ENCODE data around the gene C17orf100.
A peak's percentile ranks its signal among the peaks of the same experiment; 100 is the strongest.

The C17orf100 gene

DNA sequence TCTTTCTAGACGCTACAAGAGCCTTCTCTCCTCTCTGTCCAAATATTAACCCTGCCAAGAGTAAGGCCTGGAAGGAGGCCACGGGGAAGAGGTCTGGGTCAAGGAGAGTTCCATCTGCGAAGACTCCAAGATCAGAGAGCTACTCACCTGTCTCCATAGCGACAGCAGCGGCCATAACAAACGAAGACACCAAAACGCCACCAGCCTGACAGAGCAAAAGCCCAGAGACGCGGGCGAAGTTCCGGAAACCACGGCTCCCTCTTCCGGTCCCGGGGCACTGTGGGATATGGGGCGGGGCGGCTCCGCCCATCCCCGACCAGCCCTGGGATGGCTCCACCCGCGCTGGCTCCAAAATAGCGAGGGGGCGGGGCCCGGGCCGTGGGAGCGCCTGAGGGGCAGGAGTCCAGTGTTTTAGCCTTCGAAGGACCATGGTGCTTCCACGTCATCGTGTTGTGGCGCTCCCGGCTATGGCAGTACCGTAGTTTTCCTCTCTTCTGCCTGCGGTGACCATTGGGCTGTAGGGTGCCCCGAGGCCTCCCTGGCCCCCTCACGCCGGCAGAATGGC is at the start of gene C17orf100, which contains the start of gene MED31:
Gene C17orf100, plus strand, starts transcription at position 409 of the 565 bp plus-strand sequence. Its CDS starts 152 bp downstream, at position 561.
Gene MED31, minus strand, starts transcription at position 252 of the 565 bp plus-strand sequence. Its CDS starts 77 bp downstream, at position 175.
- no peaks in the 10 kb centered on the region for H3K9me3 ChIP-seq (ENCODE audit: control insufficient read depth in 1 of 2, low read length in 2 of 2)
- H3K36me3 ChIP-seq (ENCODE audit: control insufficient read depth in 1 of 2, insufficient read depth in 2 of 2, low read length in 2 of 2), result peaks cover 17 to 24% of the 10 kb centered on the region in 2 donors
- peak within 1 kb of the TSS; percentile 96 for H3K27ac ChIP-seq (ENCODE audit: low read length)
- H3K4me3 ChIP-seq (ENCODE audit: low read depth in 1 of 2, low read length in 2 of 2), result peak within 1 kb of the TSS; percentile 84 to 99
- H3K27me3 ChIP-seq (ENCODE audit: low read depth, low read length), result peaks cover 13% of the 10 kb centered on the region
- peaks cover 13 to 37% of the 10 kb centered on the region in 2 donors for H3K4me1 ChIP-seq (ENCODE audit: control insufficient read depth in 1 of 2, insufficient read depth in 2 of 2, low read length in 2 of 2)

DNA sequence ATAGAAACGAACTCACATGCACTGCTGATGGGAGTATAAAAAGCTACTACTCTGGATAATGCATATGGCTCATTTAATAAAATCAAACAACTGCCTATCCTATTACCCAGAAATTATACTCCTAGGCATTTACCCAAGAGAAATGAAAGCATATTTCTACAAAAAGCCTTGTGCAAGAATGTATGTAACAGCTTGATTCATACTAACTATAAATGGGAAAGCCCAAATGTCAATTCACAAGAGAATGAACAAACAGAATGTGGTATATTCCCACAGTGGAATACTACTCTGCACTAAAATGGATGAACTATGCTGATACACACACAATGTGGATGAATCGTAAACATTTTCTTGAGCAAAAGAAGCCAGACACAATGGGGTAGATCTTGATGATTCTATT is 49.4 kb upstream of the C17orf100 start:
- Histone ChIP-seq H3K4me3 (ENCODE audit: low read depth in 1 of 2, low read length in 2 of 2) (no peak overlapping the region), H3K9me3 (ENCODE audit: control insufficient read depth in 1 of 2, low read length in 2 of 2) (no peaks in the 10 kb centered on the region), H3K36me3 (ENCODE audit: control insufficient read depth in 1 of 2, insufficient read depth in 2 of 2, low read length in 2 of 2) (peaks cover 31 to 40% of the 10 kb centered on the region in 2 donors), H3K27ac (ENCODE audit: low read length) (no peak overlapping the region), H3K27me3 (ENCODE audit: low read depth, low read length) (no peaks in the 10 kb centered on the region), H3K4me1 (ENCODE audit: control insufficient read depth in 1 of 2, insufficient read depth in 2 of 2, low read length in 2 of 2) (peaks cover 6 to 13% of the 10 kb centered on the region in 2 donors)

DNA sequence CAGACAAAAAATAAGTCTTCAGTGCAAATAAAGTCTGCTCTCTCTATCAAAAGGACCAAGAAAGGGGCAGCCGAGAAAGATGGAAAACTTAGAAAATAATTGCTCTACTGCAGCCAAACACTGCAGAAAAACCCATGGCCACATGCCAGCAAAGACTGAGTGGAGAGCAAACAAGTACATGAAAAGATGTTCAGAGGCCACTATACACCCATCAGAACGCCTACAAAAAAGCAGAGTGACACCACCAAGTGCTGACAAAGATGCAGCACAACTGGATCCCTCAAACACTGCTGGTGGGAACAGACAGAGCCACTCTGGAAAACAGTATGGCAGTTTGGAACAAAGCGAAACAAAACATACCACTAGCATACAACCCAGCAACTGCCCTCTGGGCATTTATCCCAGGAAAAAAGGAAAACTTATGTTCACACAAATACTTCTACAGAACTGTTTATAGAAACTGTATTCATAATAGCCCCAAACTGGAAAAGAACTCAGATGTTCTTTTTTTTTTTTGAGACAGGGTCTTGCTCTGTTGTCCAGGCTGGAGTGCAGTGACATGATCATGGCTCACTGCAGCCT is 47.7 kb upstream of the C17orf100 start:
- peaks cover 2 to 13% of the 10 kb centered on the region in 2 donors for H3K4me1 ChIP-seq (ENCODE audit: control insufficient read depth in 1 of 2, insufficient read depth in 2 of 2, low read length in 2 of 2)
- peaks cover 45 to 49% of the 10 kb centered on the region in 2 donors for H3K36me3 ChIP-seq (ENCODE audit: control insufficient read depth in 1 of 2, insufficient read depth in 2 of 2, low read length in 2 of 2)
- no peak overlapping the region for H3K4me3 ChIP-seq (ENCODE audit: low read depth in 1 of 2, low read length in 2 of 2)
- no peaks in the 10 kb centered on the region for H3K27me3 ChIP-seq (ENCODE audit: low read depth, low read length)
- H3K9me3 ChIP-seq (ENCODE audit: control insufficient read depth in 1 of 2, low read length in 2 of 2), result no peaks in the 10 kb centered on the region
- no peak overlapping the region for H3K27ac ChIP-seq (ENCODE audit: low read length)

DNA sequence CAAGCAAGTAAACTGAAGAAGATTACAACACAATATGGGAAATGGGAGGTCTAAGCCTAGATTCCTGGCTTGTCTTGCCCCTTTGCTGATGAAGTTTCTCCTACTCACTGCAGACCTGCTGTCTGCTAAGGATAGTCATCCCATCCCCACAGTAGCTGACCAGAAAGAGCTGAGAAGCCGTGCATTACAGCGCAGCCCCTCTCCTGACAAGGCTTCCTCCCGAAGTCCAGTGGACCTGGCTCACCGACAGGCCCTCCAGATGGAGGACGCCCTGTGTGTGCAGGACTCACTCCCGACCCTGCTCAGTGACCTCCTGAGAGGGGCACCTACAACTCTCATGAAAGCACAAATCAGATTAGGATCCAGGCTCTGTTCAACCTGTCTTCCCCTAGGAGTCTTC is 46.4 kb upstream of the C17orf100 start:
- no peak overlapping the region for H3K4me3 ChIP-seq (ENCODE audit: low read depth in 1 of 2, low read length in 2 of 2)
- peaks cover 0 to 4% of the 10 kb centered on the region in 2 donors for H3K4me1 ChIP-seq (ENCODE audit: control insufficient read depth in 1 of 2, insufficient read depth in 2 of 2, low read length in 2 of 2)
- peaks cover 44 to 50% of the 10 kb centered on the region in 2 donors for H3K36me3 ChIP-seq (ENCODE audit: control insufficient read depth in 1 of 2, insufficient read depth in 2 of 2, low read length in 2 of 2)
- H3K9me3 ChIP-seq (ENCODE audit: control insufficient read depth in 1 of 2, low read length in 2 of 2), result no peaks in the 10 kb centered on the region
- no peak overlapping the region for H3K27ac ChIP-seq (ENCODE audit: low read length)
- no peaks in the 10 kb centered on the region for H3K27me3 ChIP-seq (ENCODE audit: low read depth, low read length)

GRCh38 chr17:6608321-6608720 is 43.2 kb upstream of the C17orf100 start:
- no peak overlapping the region for H3K4me3 ChIP-seq (ENCODE audit: low read depth in 1 of 2, low read length in 2 of 2)

DNA sequence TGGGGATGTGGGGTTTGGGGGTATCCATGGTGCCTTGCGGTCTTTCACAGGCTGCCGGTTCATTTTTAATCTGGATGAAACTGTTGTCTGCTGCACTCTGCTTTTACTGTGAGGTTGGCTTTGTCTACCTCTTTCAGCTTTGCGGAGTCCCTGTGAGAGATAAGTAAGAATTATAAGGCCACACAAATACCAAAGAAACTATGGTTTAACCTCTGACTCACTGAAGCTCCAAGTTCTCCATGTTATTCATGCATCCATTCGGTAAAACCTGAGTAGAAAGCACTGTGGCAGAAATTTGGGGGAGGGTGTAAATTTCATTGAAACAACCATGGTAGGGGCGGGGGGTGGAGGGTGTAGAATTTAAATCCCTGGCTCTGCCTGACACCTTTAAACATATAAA is 41.6 kb upstream of the C17orf100 start:
- Histone ChIP-seq H3K4me1 (ENCODE audit: control insufficient read depth in 1 of 2, insufficient read depth in 2 of 2, low read length in 2 of 2) (no peaks in the 10 kb centered on the region), H3K36me3 (ENCODE audit: control insufficient read depth in 1 of 2, insufficient read depth in 2 of 2, low read length in 2 of 2) (peaks cover 46 to 58% of the 10 kb centered on the region in 2 donors), H3K27me3 (ENCODE audit: low read depth, low read length) (no peaks in the 10 kb centered on the region), H3K4me3 (ENCODE audit: low read depth in 1 of 2, low read length in 2 of 2) (no peak overlapping the region), H3K9me3 (ENCODE audit: control insufficient read depth in 1 of 2, low read length in 2 of 2) (no peaks in the 10 kb centered on the region), H3K27ac (ENCODE audit: low read length) (no peak overlapping the region)

More at GRCh38 chr17:6608321-6608720, 43.2 kb upstream of the C17orf100 start:
- H3K27me3 ChIP-seq (ENCODE audit: low read depth, low read length), result no peaks in the 10 kb centered on the region
- no peak overlapping the region for H3K27ac ChIP-seq (ENCODE audit: low read length)
- peaks cover 46 to 61% of the 10 kb centered on the region in 2 donors for H3K36me3 ChIP-seq (ENCODE audit: control insufficient read depth in 1 of 2, insufficient read depth in 2 of 2, low read length in 2 of 2)
- no peaks in the 10 kb centered on the region for H3K9me3 ChIP-seq (ENCODE audit: control insufficient read depth in 1 of 2, low read length in 2 of 2)
- H3K4me1 ChIP-seq (ENCODE audit: control insufficient read depth in 1 of 2, insufficient read depth in 2 of 2, low read length in 2 of 2), result peaks cover 0 to 4% of the 10 kb centered on the region in 2 donors

DNA sequence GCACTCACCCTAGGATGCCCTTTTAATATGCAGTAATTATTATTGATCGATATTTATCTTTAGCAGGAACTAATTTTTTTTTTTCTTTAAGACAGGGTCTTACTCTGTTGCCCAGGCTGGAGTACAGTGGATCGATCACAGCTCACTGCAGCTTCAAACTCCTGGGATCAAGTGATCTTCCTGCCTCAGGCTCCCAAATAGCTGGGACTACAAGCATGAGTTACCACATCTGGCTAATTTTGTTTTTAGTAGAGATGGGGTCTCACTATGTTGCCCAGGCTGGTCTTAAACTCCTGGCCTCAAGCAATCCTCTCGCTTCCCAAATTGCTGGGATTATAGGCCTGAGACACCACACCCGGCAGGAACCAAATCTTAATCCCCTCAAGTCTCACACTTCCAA is 40.3 kb upstream of the C17orf100 start:
- H3K27me3 ChIP-seq (ENCODE audit: low read depth, low read length), result no peaks in the 10 kb centered on the region
- H3K36me3 ChIP-seq (ENCODE audit: control insufficient read depth in 1 of 2, insufficient read depth in 2 of 2, low read length in 2 of 2), result peaks cover 35 to 49% of the 10 kb centered on the region in 2 donors
- H3K27ac ChIP-seq (ENCODE audit: low read length), result no peak overlapping the region
- no peaks in the 10 kb centered on the region for H3K9me3 ChIP-seq (ENCODE audit: control insufficient read depth in 1 of 2, low read length in 2 of 2)
- H3K4me1 ChIP-seq (ENCODE audit: control insufficient read depth in 1 of 2, insufficient read depth in 2 of 2, low read length in 2 of 2), result no peaks in the 10 kb centered on the region
- no peak overlapping the region for H3K4me3 ChIP-seq (ENCODE audit: low read depth in 1 of 2, low read length in 2 of 2)

DNA sequence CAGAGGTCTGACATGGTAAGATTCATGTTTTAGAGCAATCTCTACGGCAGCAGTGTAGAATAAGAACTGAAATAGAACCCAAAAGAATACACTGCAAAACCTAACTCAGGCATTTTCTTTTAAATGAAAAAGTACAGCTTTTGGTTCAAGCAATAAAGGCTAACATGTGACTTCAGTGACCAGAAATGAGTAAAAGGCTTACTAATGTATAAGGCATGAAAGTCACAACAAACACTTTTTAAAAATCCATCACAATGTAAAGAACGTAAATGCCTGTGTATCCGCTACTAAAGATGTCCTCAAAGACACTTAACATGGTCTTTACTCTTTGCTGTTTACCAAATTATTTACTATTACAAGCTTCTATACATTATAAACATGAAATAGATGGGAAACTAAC is 27.6 kb upstream of the C17orf100 start:
- no peaks in the 10 kb centered on the region for H3K27me3 ChIP-seq (ENCODE audit: low read depth, low read length)
- H3K9me3 ChIP-seq (ENCODE audit: control insufficient read depth in 1 of 2, low read length in 2 of 2), result no peaks in the 10 kb centered on the region
- H3K4me3 ChIP-seq (ENCODE audit: low read depth in 1 of 2, low read length in 2 of 2), result no peak overlapping the region
- no peaks in the 10 kb centered on the region for H3K4me1 ChIP-seq (ENCODE audit: control insufficient read depth in 1 of 2, insufficient read depth in 2 of 2, low read length in 2 of 2)
- peaks cover 35 to 49% of the 10 kb centered on the region in 2 donors for H3K36me3 ChIP-seq (ENCODE audit: control insufficient read depth in 1 of 2, insufficient read depth in 2 of 2, low read length in 2 of 2)
- H3K27ac ChIP-seq (ENCODE audit: low read length), result no peak overlapping the region

- Histone ChIP-seq H3K27ac (ENCODE audit: low read length) (no peak overlapping the region), H3K27me3 (ENCODE audit: low read depth, low read length) (no peaks in the 10 kb centered on the region), H3K36me3 (ENCODE audit: control insufficient read depth in 1 of 2, insufficient read depth in 2 of 2, low read length in 2 of 2) (peaks cover 38 to 52% of the 10 kb centered on the region in 2 donors), H3K9me3 (ENCODE audit: control insufficient read depth in 1 of 2, low read length in 2 of 2) (no peaks in the 10 kb centered on the region), H3K4me1 (ENCODE audit: control insufficient read depth in 1 of 2, insufficient read depth in 2 of 2, low read length in 2 of 2) (no peaks in the 10 kb centered on the region), H3K4me3 (ENCODE audit: low read depth in 1 of 2, low read length in 2 of 2) (no peak overlapping the region)
These were observed 24.9 kb upstream of the C17orf100 start for GRCh38 chr17:6626616-6627015.

DNA sequence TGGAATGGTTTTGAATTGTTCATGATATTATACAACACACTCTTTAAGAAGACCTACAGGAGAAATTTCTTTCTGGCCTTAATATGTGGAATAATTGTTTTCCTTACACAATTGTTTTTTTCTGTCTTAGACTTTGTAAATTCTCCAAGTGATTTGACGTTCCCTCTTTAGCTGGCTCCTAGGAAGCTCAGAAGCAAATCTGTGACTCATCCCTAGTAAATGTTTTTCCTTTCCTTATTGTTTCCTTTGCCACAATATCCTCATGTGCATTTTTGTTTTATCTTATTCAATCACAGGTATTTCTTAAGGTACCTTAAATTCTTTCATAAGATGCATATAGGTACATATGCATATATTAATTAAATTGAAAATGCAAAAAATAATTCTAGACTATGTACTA is 24.5 kb upstream of the C17orf100 start:
- Histone ChIP-seq H3K9me3 (ENCODE audit: control insufficient read depth in 1 of 2, low read length in 2 of 2) (no peaks in the 10 kb centered on the region), H3K36me3 (ENCODE audit: control insufficient read depth in 1 of 2, insufficient read depth in 2 of 2, low read length in 2 of 2) (peaks cover 34 to 50% of the 10 kb centered on the region in 2 donors), H3K27me3 (ENCODE audit: low read depth, low read length) (no peaks in the 10 kb centered on the region), H3K27ac (ENCODE audit: low read length) (no peak overlapping the region), H3K4me1 (ENCODE audit: control insufficient read depth in 1 of 2, insufficient read depth in 2 of 2, low read length in 2 of 2) (no peaks in the 10 kb centered on the region), H3K4me3 (ENCODE audit: low read depth in 1 of 2, low read length in 2 of 2) (no peak overlapping the region)

DNA sequence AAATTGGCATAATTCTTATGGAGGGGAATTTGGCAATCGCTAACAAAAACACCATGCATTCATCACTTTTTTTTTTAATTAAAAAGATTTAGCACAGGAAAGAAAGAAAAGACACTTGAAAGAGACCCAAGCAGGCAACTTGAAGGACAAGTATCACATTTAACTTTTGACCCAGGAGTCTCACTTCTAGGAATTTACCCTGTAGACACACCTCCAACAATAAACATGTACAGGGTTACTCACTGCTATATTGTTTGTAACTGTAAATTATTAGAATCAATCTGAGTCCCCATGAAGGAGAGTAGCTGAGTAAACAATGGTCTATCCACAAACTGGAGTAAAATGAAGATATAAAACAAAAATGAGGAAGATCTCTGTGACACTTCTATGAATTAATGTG is 21.2 kb upstream of the C17orf100 start:
- peaks cover 38 to 55% of the 10 kb centered on the region in 2 donors for H3K36me3 ChIP-seq (ENCODE audit: control insufficient read depth in 1 of 2, insufficient read depth in 2 of 2, low read length in 2 of 2)
- no peak overlapping the region for H3K4me3 ChIP-seq (ENCODE audit: low read depth in 1 of 2, low read length in 2 of 2)
- H3K27ac ChIP-seq (ENCODE audit: low read length), result no peak overlapping the region
- no peaks in the 10 kb centered on the region for H3K27me3 ChIP-seq (ENCODE audit: low read depth, low read length)
- H3K9me3 ChIP-seq (ENCODE audit: control insufficient read depth in 1 of 2, low read length in 2 of 2), result no peaks in the 10 kb centered on the region
- H3K4me1 ChIP-seq (ENCODE audit: control insufficient read depth in 1 of 2, insufficient read depth in 2 of 2, low read length in 2 of 2), result no peaks in the 10 kb centered on the region
